HEK293T (cell line): ENCODE measurements around the gene KCNQ1OT1.

Source experiments
- CTCF ChIA-PET: fragments of 350-600 bp; formaldehyde crosslinking; extraction: SDS; loops from one replicate; lab custom pipeline; 2021; ENCODE audit warnings: antibody characterized with exemption, inconsistent platforms; lab: Yijun Ruan, JAX
- POLR2A ChIA-PET: fragments of 350-600 bp; formaldehyde crosslinking; extraction: SDS; loops from one replicate; lab custom pipeline; 2020; ENCODE audit warnings: antibody characterized with exemption, inconsistent platforms; lab: Yijun Ruan, JAX
- DNase-seq: peaks from one replicate; pipeline ENCODE4 v3.0.0; 2012; ENCODE audit warnings: mixed read lengths; ENCODE audit errors: extremely low spot score
- ARNT ChIP-seq: fragments of 450-650 bp; IDR thresholded peaks from 2 replicates; pipeline ENCODE4 v1.6.1; 2017; ENCODE audit warnings: mild to moderate bottlenecking
- BHLHE40 ChIP-seq: fragments of 450-650 bp; IDR thresholded peaks from 2 replicates; pipeline ENCODE4 v1.6.1; 2016; ENCODE audit warnings: mild to moderate bottlenecking, moderate library complexity, borderline replicate concordance
- CTBP1 ChIP-seq: fragments of 450-650 bp; IDR thresholded peaks from 2 replicates; pipeline ENCODE4 v1.6.1; 2016; ENCODE audit warnings: borderline replicate concordance
- ELF4 ChIP-seq: fragments of 450-650 bp; IDR thresholded peaks from 2 replicates; pipeline ENCODE4 v1.6.1; 2017; ENCODE audit warnings: antibody characterized with exemption
- FOXA1 ChIP-seq: fragments of 450-650 bp; IDR thresholded peaks from 2 replicates; pipeline ENCODE4 v1.6.1; 2016; ENCODE audit warnings: mild to moderate bottlenecking
- FOXK2 ChIP-seq: fragments of 450-650 bp; IDR thresholded peaks from 2 replicates; pipeline ENCODE4 v1.6.1; 2016; ENCODE audit warnings: mild to moderate bottlenecking
- FOXM1 ChIP-seq: fragments of 450-650 bp; IDR thresholded peaks from 2 replicates; pipeline ENCODE4 v1.6.1; 2017; ENCODE audit warnings: mild to moderate bottlenecking, borderline replicate concordance
- HDGF ChIP-seq: fragments of 450-650 bp; IDR thresholded peaks from 2 replicates; pipeline ENCODE4 v1.6.1; 2017; ENCODE audit warnings: antibody characterized with exemption, borderline replicate concordance
- L3MBTL2 ChIP-seq: fragments of 450-650 bp; conservative IDR thresholded peaks from 2 replicates; pipeline ENCODE4 v1.6.1; 2016; ENCODE audit warnings: mild to moderate bottlenecking
- LEF1 ChIP-seq: fragments of 450-650 bp; IDR thresholded peaks from 2 replicates; pipeline ENCODE4 v1.6.1; 2017; ENCODE audit warnings: mild to moderate bottlenecking, borderline replicate concordance
- NFRKB ChIP-seq: fragments of 450-650 bp; IDR thresholded peaks from 2 replicates; pipeline ENCODE4 v1.6.1; 2016; ENCODE audit warnings: mild to moderate bottlenecking, moderate library complexity
- PKNOX1 ChIP-seq: fragments of 450-650 bp; IDR thresholded peaks from 2 replicates; pipeline ENCODE4 v1.6.1; 2016
- SP1 ChIP-seq: fragments of 450-650 bp; IDR thresholded peaks from 2 replicates; pipeline ENCODE4 v1.6.1; 2017
- SUZ12 ChIP-seq: fragments of 450-650 bp; IDR thresholded peaks from 2 replicates; pipeline ENCODE4 v1.6.1; 2016; ENCODE audit warnings: mild to moderate bottlenecking
- TARDBP ChIP-seq: fragments of 450-650 bp; IDR thresholded peaks from 2 replicates; pipeline ENCODE4 v1.6.1; 2016
- ZNF384 ChIP-seq: fragments of 450-650 bp; IDR thresholded peaks from 2 replicates; pipeline ENCODE4 v1.6.1; 2016

Gene KCNQ1OT1

GRCh38 chr11:2699531-2700414, at the start of gene KCNQ1OT1:
Gene KCNQ1OT1, minus strand, starts transcription at chr11:2699994.
- POLR2A ChIA-PET = interaction anchor here (0.6 to 1.4 kb wide), 10 partner anchors 8 to 188 kb away, joined by 3 to 7 read pairs (median 3); partner anchors contain the start of gene CDKN1C
- peak; percentile 93 for DNase-seq
- TF ChIP-seq HDGF (0 out of 2 replicates have a peak, but pooled peaks have one; percentile 38), PKNOX1 (peak; percentile 21; the same call in 1 of the 2 replicates), LEF1 (no peak), FOXK2 (no peak), ELF4 (peak; percentile 68), L3MBTL2 (peak; percentile 65)
- CTCF ChIA-PET = interaction anchor here (0.7 to 0.9 kb wide), 2 partner anchors 167 to 188 kb away, joined by 4 to 5 read pairs; no protein-coding TSS in a partner anchor

- no peak for DNase-seq
- ChIA-PET CTCF (no interaction called here), POLR2A (no interaction called here)
- TF ChIP-seq FOXA1 (no peak), ELF4 (no peak), FOXK2 (no peak), SUZ12 (no peak), L3MBTL2 (no peak), TARDBP (no peak), BHLHE40 (no peak), HDGF (no peak), ARNT (no peak), FOXM1 (no peak), SP1 (no peak), PKNOX1 (no peak), ZNF384 (no peak), NFRKB (no peak), CTBP1 (no peak), LEF1 (no peak)
Measured at GRCh38 chr11:2748814-2749554, 49.2 kb upstream of the KCNQ1OT1 start.

GRCh38 chr11:2748061-2748813, 48.4 kb upstream of the KCNQ1OT1 start:
- no peak for DNase-seq
- TF ChIP-seq TARDBP = no peak
- TF ChIP-seq NFRKB = no peak
- no peak for TF ChIP-seq ARNT
- no peak for TF ChIP-seq CTBP1
- no peak for TF ChIP-seq L3MBTL2
- TF ChIP-seq FOXM1 = no peak
- no peak for TF ChIP-seq LEF1
- no peak for TF ChIP-seq SUZ12
- TF ChIP-seq PKNOX1 = no peak
- TF ChIP-seq BHLHE40 = no peak
- no peak for TF ChIP-seq FOXA1
- no peak for TF ChIP-seq FOXK2
- TF ChIP-seq ZNF384 = no peak
- no peak for TF ChIP-seq SP1
- TF ChIP-seq ELF4 = no peak
- TF ChIP-seq HDGF = no peak
- CTCF ChIA-PET = no interaction called here
- POLR2A ChIA-PET = no interaction called here

GRCh38 chr11:2747248-2748027, 47.6 kb upstream of the KCNQ1OT1 start:
- no peak for TF ChIP-seq HDGF
- no peak for TF ChIP-seq PKNOX1
- TF ChIP-seq SP1 = no peak
- no peak for TF ChIP-seq LEF1
- TF ChIP-seq CTBP1 = no peak
- TF ChIP-seq FOXK2 = no peak
- no peak for TF ChIP-seq FOXM1
- no peak for TF ChIP-seq SUZ12
- TF ChIP-seq ZNF384 = no peak
- TF ChIP-seq ARNT = no peak
- no peak for TF ChIP-seq TARDBP
- no peak for TF ChIP-seq L3MBTL2
- no peak for TF ChIP-seq FOXA1
- TF ChIP-seq ELF4 = no peak
- no peak for TF ChIP-seq BHLHE40
- no peak for TF ChIP-seq NFRKB
- DNase-seq = no peak
- CTCF ChIA-PET = no interaction called here
- POLR2A ChIA-PET = no interaction called here
